ENCODE measurements around the gene PIAS2.
"Not testable (repeated sequence)": the region's sequence is repeated elsewhere in the genome, so short reads cannot be mapped to it uniquely, and the experiment has no call there.

PIAS2 gene

GRCh38 chr18:46832422-46832821 is 84.9 kb downstream of the PIAS2 start:
- DNase-seq (ENCODE audit: low read depth in 2 of 2): not testable (repeated sequence)

- no peak for DNase-seq (ENCODE audit: low read depth in 2 of 2)
Measured at GRCh38 chr18:46831434-46831833, 85.9 kb downstream of the PIAS2 start.

DNA sequence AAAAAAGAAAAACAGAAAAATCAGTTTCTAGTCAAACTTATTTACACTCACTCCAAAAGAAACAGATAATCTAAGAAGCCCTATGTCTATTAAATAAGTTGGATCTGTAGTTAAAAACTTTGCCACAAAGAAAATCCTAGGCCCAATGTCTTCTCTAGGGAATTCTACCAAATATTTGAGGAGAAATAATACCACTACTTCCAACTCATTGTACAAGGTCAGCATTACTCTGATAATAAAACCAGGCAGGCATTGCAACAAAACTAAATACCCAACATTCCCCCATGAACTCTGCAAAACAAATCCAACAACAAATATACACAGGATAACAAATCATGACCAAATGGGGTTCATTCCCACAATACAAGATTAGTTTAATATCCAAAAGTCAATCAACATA is 86.7 kb downstream of the PIAS2 start:
- no peak for DNase-seq (ENCODE audit: low read depth in 2 of 2)

- no peak for DNase-seq (ENCODE audit: low read depth in 2 of 2)
Measured at GRCh38 chr18:46829947-46830346, 87.4 kb downstream of the PIAS2 start.

- no peak for DNase-seq (ENCODE audit: low read depth in 2 of 2)
Measured at GRCh38 chr18:46829531-46829930, 87.8 kb downstream of the PIAS2 start.

- no peak for DNase-seq (ENCODE audit: low read depth in 2 of 2)
Measured at GRCh38 chr18:46821856-46822711, 95.2 kb downstream of the PIAS2 start.

- DNase-seq (ENCODE audit: low read depth in 2 of 2): no peak
Measured at GRCh38 chr18:46820863-46821262, 96.4 kb downstream of the PIAS2 start.

DNA sequence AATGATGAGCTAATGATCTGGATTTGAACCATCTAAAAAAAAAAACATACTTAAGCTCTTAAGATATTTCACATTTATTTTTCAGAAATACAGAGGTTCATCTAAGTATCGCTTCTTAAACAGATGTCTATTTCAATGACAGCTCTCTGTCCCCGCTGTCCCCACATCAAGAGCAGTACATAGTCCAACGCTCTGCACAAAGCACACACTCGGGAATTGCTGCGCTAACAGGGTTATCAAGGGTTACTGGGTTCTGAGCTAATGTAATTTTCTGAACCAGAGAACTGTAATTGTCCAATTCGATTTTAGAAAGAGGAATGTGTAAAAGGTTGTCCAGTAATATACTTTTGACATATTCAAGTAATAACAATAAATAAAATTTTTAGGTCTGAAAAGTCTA is 101.6 kb downstream of the PIAS2 start:
- no peak for DNase-seq (ENCODE audit: low read depth in 2 of 2)

DNA sequence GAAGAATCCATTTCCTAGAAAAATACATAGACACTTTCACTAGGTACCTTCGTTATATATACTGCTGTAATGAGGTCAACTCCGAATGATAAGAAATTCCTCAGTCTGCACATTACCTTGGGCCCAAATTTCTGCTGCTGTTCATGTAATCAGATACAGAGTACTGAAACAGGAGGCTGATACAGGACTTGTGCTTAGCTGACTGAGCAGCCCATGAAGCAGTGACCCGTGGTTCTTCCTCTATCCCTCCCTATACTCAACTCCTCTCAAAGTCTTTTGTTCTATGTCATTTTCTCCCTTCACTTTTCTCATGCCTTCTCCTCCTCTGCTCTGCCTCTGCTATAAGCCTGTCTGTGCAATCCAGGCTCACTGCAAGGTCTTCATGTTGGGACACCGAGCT is 102.9 kb downstream of the PIAS2 start:
- DNase-seq (ENCODE audit: low read depth in 2 of 2): no peak

GRCh38 chr18:46812311-46812710 is 105.0 kb downstream of the PIAS2 start:
- no peak for DNase-seq (ENCODE audit: low read depth in 2 of 2)

DNA sequence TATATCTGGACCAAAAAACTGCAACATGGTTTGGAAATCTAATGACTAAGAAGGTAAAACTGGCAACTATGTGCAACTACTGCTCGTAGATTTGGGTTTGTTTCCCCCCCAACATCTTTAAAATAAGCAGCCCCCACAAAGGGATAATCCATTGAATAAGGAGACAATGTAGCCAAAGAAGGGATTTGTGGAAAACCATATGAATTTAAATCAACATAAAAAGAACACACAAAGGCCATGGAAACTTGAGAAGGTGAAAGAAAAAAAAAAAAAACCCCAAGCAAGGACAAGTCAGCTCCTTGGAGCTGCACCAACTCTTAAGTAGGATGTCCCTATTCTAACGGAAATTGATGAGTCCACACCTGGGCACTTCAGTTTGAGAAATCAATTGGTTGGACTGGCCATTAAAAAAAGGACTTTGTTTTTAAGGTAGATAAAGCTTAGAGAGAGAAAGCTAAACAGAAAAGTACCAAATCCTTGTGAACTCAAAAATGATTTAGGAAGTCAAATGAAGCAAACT is 106.8 kb downstream of the PIAS2 start:
- no peak for DNase-seq (ENCODE audit: low read depth in 2 of 2)

GRCh38 chr18:46809145-46809544 is 108.2 kb downstream of the PIAS2 start:
- DNase-seq (ENCODE audit: low read depth in 2 of 2): no peak

- not testable (repeated sequence) for DNase-seq (ENCODE audit: low read depth in 2 of 2)
Measured at GRCh38 chr18:46795945-46796344, 121.4 kb downstream of the PIAS2 start.

DNA sequence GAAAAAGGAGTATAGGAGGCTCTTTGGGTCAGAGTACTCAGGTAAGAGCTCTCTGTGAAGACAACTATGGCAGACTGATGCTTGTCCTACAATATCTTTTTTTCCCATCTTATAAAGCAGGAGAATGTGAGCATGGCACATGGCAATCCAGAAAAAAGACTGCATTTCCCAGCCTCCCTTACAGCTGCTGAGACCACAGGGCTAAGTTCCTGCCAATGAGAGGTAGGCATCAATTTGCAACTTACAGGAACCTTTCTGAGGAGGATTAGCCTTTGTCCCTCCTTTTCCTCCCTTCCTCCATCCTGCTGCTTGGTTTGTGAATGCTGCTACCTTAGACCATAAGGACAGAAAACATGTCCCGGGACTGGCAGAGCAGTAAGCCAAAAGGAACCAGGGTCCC is 122.7 kb downstream of the PIAS2 start:
- DNase-seq (ENCODE audit: low read depth in 2 of 2): no peak

DNA sequence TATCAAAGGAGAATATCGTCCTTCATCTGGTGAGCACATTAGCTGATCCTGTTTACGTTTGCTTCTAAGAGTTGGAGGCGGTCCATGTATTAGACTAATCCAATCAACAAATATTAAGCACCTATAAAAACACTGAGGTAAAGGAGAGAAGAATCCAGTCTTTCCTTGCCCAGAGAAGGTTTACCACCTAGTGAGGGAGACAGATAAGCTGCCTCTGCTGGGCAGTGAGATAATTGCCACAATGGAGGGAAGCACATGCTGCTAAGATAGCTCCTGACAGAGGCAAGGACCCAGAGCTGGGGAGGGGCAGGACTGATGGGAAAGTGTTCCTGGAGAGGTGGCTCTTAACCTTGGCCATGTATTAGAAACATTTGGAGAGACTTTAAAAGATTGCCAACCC is 123.7 kb downstream of the PIAS2 start:
- DNase-seq (ENCODE audit: low read depth in 2 of 2): no peak

DNA sequence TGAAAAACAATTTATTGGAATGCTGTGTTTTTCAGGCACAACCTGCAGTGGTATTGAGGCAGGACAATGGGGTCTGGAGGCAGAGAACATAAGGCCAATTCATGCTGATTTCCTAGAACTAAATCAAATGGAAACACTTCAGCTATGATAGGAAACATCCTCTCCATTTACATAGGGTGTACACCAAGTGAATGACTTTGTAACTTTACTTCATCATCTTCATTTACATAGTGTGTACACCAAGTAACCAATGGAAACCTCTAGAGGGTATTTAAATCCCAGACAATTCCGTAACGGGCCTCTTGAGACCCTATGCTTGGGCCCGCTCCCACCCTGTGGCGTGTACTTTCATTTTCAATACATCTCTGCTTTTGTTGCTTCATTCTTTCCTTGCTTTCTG is 128.2 kb downstream of the PIAS2 start:
- DNase-seq (ENCODE audit: low read depth in 2 of 2): no peak

- no peak for DNase-seq (ENCODE audit: low read depth in 2 of 2)
Measured at GRCh38 chr18:46787674-46788073, 129.6 kb downstream of the PIAS2 start.

DNA sequence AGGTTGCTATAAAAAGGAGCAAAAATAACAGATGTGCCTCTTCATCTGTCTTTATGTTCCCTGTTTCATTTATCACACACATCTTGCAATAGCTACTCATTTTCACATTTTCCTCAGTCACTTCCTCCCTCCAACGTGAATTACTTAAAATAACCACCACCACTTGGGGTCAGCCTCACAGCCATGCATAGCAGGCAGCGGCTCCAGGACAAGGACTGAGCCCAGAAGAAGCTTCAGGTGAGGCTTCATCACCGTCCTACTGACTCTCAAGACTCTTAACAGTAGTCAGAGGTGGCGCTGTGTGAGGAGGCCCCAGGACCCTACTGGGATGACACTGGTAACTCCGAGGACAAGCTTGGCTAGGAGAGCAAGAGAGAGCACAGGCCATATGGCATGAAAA is 144.9 kb downstream of the PIAS2 start:
- no peak for DNase-seq (ENCODE audit: low read depth in 2 of 2)

GRCh38 chr18:46771141-46771540 is 146.2 kb downstream of the PIAS2 start:
- no peak for DNase-seq (ENCODE audit: low read depth in 2 of 2)

GRCh38 chr18:46770708-46771107 is 146.6 kb downstream of the PIAS2 start:
- DNase-seq (ENCODE audit: low read depth in 2 of 2): no peak

DNA sequence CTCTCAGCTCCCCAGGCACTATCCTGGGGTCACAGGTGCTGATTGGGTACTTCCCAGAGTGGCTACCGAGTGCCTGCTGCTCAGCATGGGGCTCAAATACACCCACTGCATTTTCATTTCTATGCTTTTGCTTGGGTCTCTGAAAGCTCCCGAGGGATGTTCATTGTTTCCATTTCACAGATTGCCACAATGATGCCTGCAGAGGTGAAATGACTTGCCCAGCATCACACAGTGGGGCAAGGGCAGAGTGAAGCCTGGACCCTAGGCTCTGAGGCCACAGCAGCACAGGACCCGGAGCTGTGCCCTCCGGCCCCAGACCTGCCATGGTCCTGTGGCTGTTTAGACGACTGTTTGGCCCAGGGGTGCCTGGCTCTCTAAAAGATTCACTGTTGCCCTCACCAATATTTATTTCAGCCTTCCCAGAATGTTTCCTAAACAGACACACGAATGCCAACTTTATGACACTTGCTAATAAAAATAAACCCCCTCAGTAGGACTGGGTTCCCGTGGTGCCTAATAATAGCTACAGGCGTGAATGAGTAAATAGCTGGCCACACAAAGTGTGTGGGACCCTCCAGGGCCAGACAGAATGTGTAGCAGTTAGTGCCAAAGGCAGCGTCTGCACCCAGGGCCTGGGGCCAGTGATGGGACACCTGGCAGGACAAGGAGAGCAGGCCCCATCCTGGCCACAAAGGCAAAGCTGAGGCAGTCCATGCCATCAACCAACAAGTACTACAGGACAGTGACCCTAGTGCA is 149.0 kb downstream of the PIAS2 start:
- no peak for DNase-seq (ENCODE audit: low read depth in 2 of 2)

GRCh38 chr18:46767217-46767616 is 150.1 kb downstream of the PIAS2 start:
- no peak for DNase-seq (ENCODE audit: low read depth in 2 of 2)

GRCh38 chr18:46764586-46764985 is 152.7 kb downstream of the PIAS2 start:
- DNase-seq (ENCODE audit: low read depth in 2 of 2): no peak

Measured in stimulated activated CD8-positive, alpha-beta memory T cell treated with anti-CD3 and anti-CD28 coated beads, Interleukin-15, amount 100 ng/mL, for 4 hours (primary cell).